B cell (primary cell): Measurements from ENCODE around the gene GNAL. TPM values are rescaled to one million over a fixed set of nuclear protein-coding genes. Genes with fewer than 3 reads are reported as not detected.

ENCODE experiments used
- ATAC-seq: fragments of 200-7000 bp; cut with Tn5 transposase; one replicate; pipeline ENCODE4 v1.10.0; 2021; ENCODE audit warnings: low read depth, mild to moderate bottlenecking, moderate number of reproducible peaks, moderate library complexity
- CTCF ChIA-PET: fragments of 350-600 bp; sonication (Branson Sonifier 250); formaldehyde crosslinking; loops from one replicate; lab custom pipeline; 2021; ENCODE audit warnings: antibody characterized with exemption, inconsistent platforms; lab: Charles Lee
- POLR2A ChIA-PET: fragments of 350-600 bp; sonication (Branson Sonifier 250); formaldehyde crosslinking; loops from one replicate; lab custom pipeline; 2021; ENCODE audit warnings: antibody characterized with exemption; lab: Charles Lee
- DNase-seq: peaks from one replicate; pipeline ENCODE4 v3.0.0; 2013
- H2AFZ ChIP-seq: 2 replicates; pipeline ENCODE4 v1.6.1; 2012; ENCODE audit warnings: mild to moderate bottlenecking, low read depth, low read length; ENCODE audit not compliant: insufficient read depth, poor library complexity, severe bottlenecking
- H3K27ac ChIP-seq, 2 donors: 1 replicate in 1 of 2; 2 replicates in 1 of 2; pipeline ENCODE4 v1.5.1; 2012 to 2013; ENCODE audit warnings: low read length in 2 of 2, mild to moderate bottlenecking in 2 of 2, moderate library complexity in 1 of 2
- H3K27me3 ChIP-seq, 4 experiments: fragments of 200-600 bp in 1 of 4; sonication (generic) in 1 of 4; replicated peaks in 1 of 4; 1 replicate in 2 of 4; 2 replicates in 2 of 4; pipeline versions ENCODE4 v1.6.1 to v1.7.0; 2013 to 2016; ENCODE audit warnings: low read length in 3 of 4, mild to moderate bottlenecking in 2 of 4, mixed read lengths in 1 of 4, moderate library complexity in 1 of 4; ENCODE audit not compliant: insufficient read depth in 4 of 4, control insufficient read depth in 3 of 4; ENCODE audit errors: control extremely low read depth in 1 of 4
- H3K36me3 ChIP-seq, 2 experiments: replicated peaks in 1 of 2; 1 replicate in 1 of 2; 2 replicates in 1 of 2; pipeline versions ENCODE4 v1.6.1 to v1.7.1; 2013; ENCODE audit warnings: low read length in 1 of 2; ENCODE audit not compliant: insufficient read depth in 2 of 2, control insufficient read depth in 1 of 2; ENCODE audit errors: control extremely low read depth in 1 of 2, extremely low read depth in 1 of 2
- H3K4me1 ChIP-seq, 2 donors: fragments of 200-600 bp in 1 of 2; sonication (generic) in 1 of 2; 1 replicate in 1 of 2; 2 replicates in 1 of 2; pipeline versions ENCODE4 v1.5.1 to v1.6.1; 2013 to 2017; ENCODE audit warnings: low read length in 2 of 2; ENCODE audit not compliant: control insufficient read depth in 2 of 2, insufficient read depth in 2 of 2
- H3K4me2 ChIP-seq: replicated peaks from 2 replicates; pipeline ENCODE3; 2012; ENCODE audit warnings: mild to moderate bottlenecking, low read depth, low read length; ENCODE audit not compliant: poor library complexity, severe bottlenecking
- H3K4me3 ChIP-seq, 5 experiments: fragments of 200-600 bp in 1 of 5; sonication (generic) in 1 of 5; 1 replicate in 3 of 5; 2 replicates in 2 of 5; pipeline versions ENCODE4 v1.5.1 to v1.7.0; 2011 to 2016; ENCODE audit warnings: low read length in 4 of 5, mild to moderate bottlenecking in 4 of 5, low read depth in 2 of 5, control low read depth in 1 of 5, moderate library complexity in 1 of 5; ENCODE audit not compliant: insufficient read depth in 1 of 5; ENCODE audit errors: control extremely low read depth in 1 of 5, extremely low read depth in 1 of 5
- H3K79me2 ChIP-seq: fragments of 200-600 bp; sonication (generic); one replicate; pipeline ENCODE4 v1.6.0; 2016; ENCODE audit warnings: low read length; ENCODE audit not compliant: control insufficient read depth, insufficient read depth
- H3K9ac ChIP-seq: fragments of 200-600 bp; sonication (generic); 2 replicates; pipeline ENCODE4 v1.6.1; 2017; ENCODE audit warnings: mild to moderate bottlenecking, low read length, moderate library complexity
- H3K9me3 ChIP-seq, 3 donors: one replicate each; pipeline versions ENCODE4 v1.6.1 to v1.7.1; 2013; ENCODE audit warnings: low read length in 2 of 3; ENCODE audit not compliant: control insufficient read depth in 2 of 3, insufficient read depth in 1 of 3; ENCODE audit errors: control extremely low read depth in 1 of 3
- H4K20me1 ChIP-seq: 2 replicates; pipeline ENCODE4 v1.6.0; 2012; ENCODE audit warnings: mild to moderate bottlenecking, low read length; ENCODE audit not compliant: insufficient read depth, control insufficient read depth, poor library complexity, severe bottlenecking
- H3K27ac Mint-ChIP-seq: one replicate; pipeline ENCODE4 v1.8.0; 2021; ENCODE audit warnings: mixed read lengths
- H3K27me3 Mint-ChIP-seq: one replicate; pipeline ENCODE4 v1.8.0; 2021; ENCODE audit warnings: mixed read lengths
- H3K4me1 Mint-ChIP-seq: one replicate; pipeline ENCODE4 v1.8.0; 2021; ENCODE audit warnings: mixed read lengths
- H3K4me3 Mint-ChIP-seq: one replicate; pipeline ENCODE4 v1.8.0; 2021; ENCODE audit warnings: mixed read lengths
- H3K9me3 Mint-ChIP-seq: one replicate; pipeline ENCODE4 v1.8.0; 2022; ENCODE audit warnings: mixed read lengths; ENCODE audit not compliant: insufficient read depth
- EZH2 ChIP-seq: IDR thresholded peaks from 2 replicates; pipeline ENCODE4 v1.6.1; 2012; ENCODE audit warnings: borderline replicate concordance, low read depth, mild to moderate bottlenecking, moderate library complexity, low read length; ENCODE audit not compliant: insufficient read depth, poor library complexity, severe bottlenecking
- WGBS: methylation state at CpG from one replicate; pipeline ENCODE4 v1.1.5; 2013; ENCODE audit warnings: missing lambda C conversion rate; ENCODE audit not compliant: insufficient coverage; 5-methylcytosine and 5-hydroxymethylcytosine counted together
- intact Hi-C: fragments of 100-400 bp; cut with micrococcal nuclease; formaldehyde crosslinking; loops from one replicate; pipeline ENCODE4 v1.10.0; 2022
- polyA plus RNA-seq: library from polyadenylated mRNA; depleted of rRNA; stranded (reverse); fragments of >200 nt; gene quantifications from 2 replicates; pipeline ENCODE4 v1.2.3, GENCODE V29; 2012
- total RNA-seq, 2 donors: library from RNA; stranded (reverse); fragments of 120-200 nt in 1 of 2; gene quantifications; 1 replicate in 1 of 2; 2 replicates in 1 of 2; pipeline versions ENCODE4 v1.2.3 to v1.2.4, GENCODE V29; 2013 to 2022
- TF ChIP-seq, protein P1 (sequence below): fragments of 200-600 bp; IDR thresholded peaks from one replicate; pipeline ENCODE4 v1.8.0; 2022; ENCODE audit warnings: antibody characterized with exemption, mild to moderate bottlenecking

Gene GNAL
- total and polyA plus RNA-seq, 2 donors (not counting 1 experiment from before 2014, with no cell fraction given) = 0.01 to 0.12 TPM

DNA sequence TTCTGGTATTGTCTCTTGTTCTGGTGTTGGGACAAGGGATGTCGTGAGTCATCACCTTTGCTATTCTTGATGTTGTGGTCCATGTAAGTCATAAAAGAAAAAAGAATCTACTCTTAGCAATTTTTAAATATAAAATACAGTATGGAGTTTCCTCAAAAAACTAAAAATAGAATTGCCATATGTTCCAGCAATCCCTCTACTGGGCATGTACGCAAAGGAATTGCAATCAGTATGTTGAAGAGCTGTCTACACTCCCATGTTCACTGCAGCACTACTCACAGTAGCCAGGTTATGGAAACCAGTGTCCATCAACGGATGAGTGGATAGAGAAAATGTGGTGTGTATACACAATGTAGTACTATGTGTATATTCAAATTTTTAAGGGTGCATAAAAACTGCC is 10.9 kb upstream of the GNAL start:
- H3K4me3 ChIP-seq = no peak overlapping the region
- H3K9ac ChIP-seq = no peak overlapping the region
- CTCF ChIA-PET = no interaction called here
- POLR2A ChIA-PET = no interaction called here
- H3K27me3 Mint-ChIP-seq = peaks cover 45% of the 10 kb centered on the region
- H4K20me1 ChIP-seq = no peaks in the 10 kb centered on the region
- H2AFZ ChIP-seq = no peak overlapping the region
- H3K27me3 ChIP-seq = peaks cover 0 to 6% (median 0%) of the 10 kb centered on the region in 4 experiments
- no peaks in the 10 kb centered on the region for H3K4me1 ChIP-seq
- no peak overlapping the region for H3K27ac Mint-ChIP-seq
- WGBS = no CpG with 5 or more reads among the region's 3 CpGs
- H3K4me3 Mint-ChIP-seq = no peak overlapping the region
- H3K27ac ChIP-seq = no peak overlapping the region
- H3K9me3 ChIP-seq = peaks cover 0 to 2% (median 0%) of the 10 kb centered on the region in 3 donors
- DNase-seq (no peak), ATAC-seq (no peak)
- no peaks in the 10 kb centered on the region for H3K9me3 Mint-ChIP-seq
- intact Hi-C loops = no loop called here
- no peak overlapping the region for H3K4me2 ChIP-seq
- no peaks in the 10 kb centered on the region for H3K79me2 ChIP-seq
- no peaks in the 10 kb centered on the region for H3K36me3 ChIP-seq
- TF ChIP-seq EZH2 = no peak
- TF ChIP-seq, protein P1, sequence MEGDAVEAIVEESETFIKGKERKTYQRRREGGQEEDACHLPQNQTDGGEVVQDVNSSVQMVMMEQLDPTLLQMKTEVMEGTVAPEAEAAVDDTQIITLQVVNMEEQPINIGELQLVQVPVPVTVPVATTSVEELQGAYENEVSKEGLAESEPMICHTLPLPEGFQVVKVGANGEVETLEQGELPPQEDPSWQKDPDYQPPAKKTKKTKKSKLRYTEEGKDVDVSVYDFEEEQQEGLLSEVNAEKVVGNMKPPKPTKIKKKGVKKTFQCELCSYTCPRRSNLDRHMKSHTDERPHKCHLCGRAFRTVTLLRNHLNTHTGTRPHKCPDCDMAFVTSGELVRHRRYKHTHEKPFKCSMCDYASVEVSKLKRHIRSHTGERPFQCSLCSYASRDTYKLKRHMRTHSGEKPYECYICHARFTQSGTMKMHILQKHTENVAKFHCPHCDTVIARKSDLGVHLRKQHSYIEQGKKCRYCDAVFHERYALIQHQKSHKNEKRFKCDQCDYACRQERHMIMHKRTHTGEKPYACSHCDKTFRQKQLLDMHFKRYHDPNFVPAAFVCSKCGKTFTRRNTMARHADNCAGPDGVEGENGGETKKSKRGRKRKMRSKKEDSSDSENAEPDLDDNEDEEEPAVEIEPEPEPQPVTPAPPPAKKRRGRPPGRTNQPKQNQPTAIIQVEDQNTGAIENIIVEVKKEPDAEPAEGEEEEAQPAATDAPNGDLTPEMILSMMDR = no peak
- H3K4me1 Mint-ChIP-seq = no peaks in the 10 kb centered on the region

- no peak for ATAC-seq
- WGBS = under 1% methylated on average over 63 of the region's 72 CpGs
These were observed 853 bp downstream of the GNAL start for GRCh38 chr18:11689669-11690565.

More at GRCh38 chr18:11689669-11690565, 853 bp downstream of the GNAL start:
- H2AFZ ChIP-seq = peak overlapping the region; percentile 58
- DNase-seq = peak; percentile 42
- H3K9ac ChIP-seq = peak overlapping the region; percentile 50
- peaks cover 9 to 15% of the 10 kb centered on the region in 2 donors for H3K4me1 ChIP-seq
- H3K27me3 ChIP-seq = peaks cover 0 to 36% (median 31%) of the 10 kb centered on the region in 4 experiments
- Mint-ChIP-seq H3K4me1 (peaks cover 11% of the 10 kb centered on the region), H3K9me3 (peaks cover 4% of the 10 kb centered on the region), H3K27ac (no peak overlapping the region), H3K4me3 (peak overlapping the region; percentile 82), H3K27me3 (peaks cover 36% of the 10 kb centered on the region)
- ChIA-PET CTCF (no interaction called here), POLR2A (no interaction called here)
- no peaks in the 10 kb centered on the region for H3K79me2 ChIP-seq
- H4K20me1 ChIP-seq = no peaks in the 10 kb centered on the region
- H3K27ac ChIP-seq = no peak overlapping the region
- TF ChIP-seq, protein P1 = no peak
- no peak for TF ChIP-seq EZH2
- H3K4me3 ChIP-seq = peak overlapping the region in 2 of 5 experiments; percentile 48 to 63
- H3K4me2 ChIP-seq = peak overlapping the region; percentile 87
- intact Hi-C loops = no loop called here
- H3K9me3 ChIP-seq = peaks cover 0 to 4% (median under 1%) of the 10 kb centered on the region in 3 donors
- H3K36me3 ChIP-seq = no peaks in the 10 kb centered on the region
